DOHH2 (cell line): ENCODE data around the gene PDCL2.

Source experiments
- CTCF ChIP-seq: fragments of 200-600 bp; sonication (generic); IDR thresholded peaks from one replicate; pipeline ENCODE4 v1.5.1; 2014; ENCODE audit warnings: antibody characterized with exemption, mild to moderate bottlenecking, low read depth, low read length; ENCODE audit not compliant: poor library complexity, severe bottlenecking
- EZH2phosphoT487 ChIP-seq: fragments of 200-600 bp; sonication (generic); IDR thresholded peaks from 2 replicates; pipeline ENCODE4 v1.6.1; 2017; ENCODE audit warnings: borderline replicate concordance, mild to moderate bottlenecking, antibody characterized with exemption, low read length, moderate library complexity, mixed read lengths

GRCh38 chr4:55543858-55544257 lies 48.2 kb downstream of the PDCL2 start:
- TF ChIP-seq CTCF (peak; percentile 51), EZH2phosphoT487 (no peak)
